Measurements from ENCODE around the gene PDE11A.

PDE11A gene

GRCh38 chr2:177649568-177650518 lies 422.7 kb downstream of the PDE11A start:
- no peak overlapping the region for H3K4me3 ChIP-seq (ENCODE audit: insufficient read depth, low read length, poor library complexity, severe bottlenecking)
- no peaks in the 10 kb centered on the region for H4K20me1 ChIP-seq (ENCODE audit: low read depth, low read length)
- no peaks in the 10 kb centered on the region for H3K9me3 ChIP-seq (ENCODE audit: insufficient read depth, low read length)
- H3K9me2 ChIP-seq (replicated peaks; ENCODE audit: insufficient read depth, low read length), result no peaks in the 10 kb centered on the region
- no peaks in the 10 kb centered on the region for H3K27me3 ChIP-seq (ENCODE audit: low read length)
- H3F3A ChIP-seq (ENCODE audit: insufficient read depth), result no peaks in the 10 kb centered on the region
- H3K36me3 ChIP-seq (ENCODE audit: low read length), result no peaks in the 10 kb centered on the region
- H3K4me2 ChIP-seq (ENCODE audit: low read depth, low read length, poor library complexity, severe bottlenecking), result no peak overlapping the region
- H3K27ac ChIP-seq (ENCODE audit: low read depth, low read length), result no peak overlapping the region
- H3K79me2 ChIP-seq (ENCODE audit: insufficient read depth, low read length), result no peaks in the 10 kb centered on the region
- H3K9ac ChIP-seq (ENCODE audit: low read length), result no peak overlapping the region
- no peak overlapping the region for H2AFZ ChIP-seq (ENCODE audit: low read depth, low read length, severe bottlenecking)
- TF ChIP-seq, protein P1, sequence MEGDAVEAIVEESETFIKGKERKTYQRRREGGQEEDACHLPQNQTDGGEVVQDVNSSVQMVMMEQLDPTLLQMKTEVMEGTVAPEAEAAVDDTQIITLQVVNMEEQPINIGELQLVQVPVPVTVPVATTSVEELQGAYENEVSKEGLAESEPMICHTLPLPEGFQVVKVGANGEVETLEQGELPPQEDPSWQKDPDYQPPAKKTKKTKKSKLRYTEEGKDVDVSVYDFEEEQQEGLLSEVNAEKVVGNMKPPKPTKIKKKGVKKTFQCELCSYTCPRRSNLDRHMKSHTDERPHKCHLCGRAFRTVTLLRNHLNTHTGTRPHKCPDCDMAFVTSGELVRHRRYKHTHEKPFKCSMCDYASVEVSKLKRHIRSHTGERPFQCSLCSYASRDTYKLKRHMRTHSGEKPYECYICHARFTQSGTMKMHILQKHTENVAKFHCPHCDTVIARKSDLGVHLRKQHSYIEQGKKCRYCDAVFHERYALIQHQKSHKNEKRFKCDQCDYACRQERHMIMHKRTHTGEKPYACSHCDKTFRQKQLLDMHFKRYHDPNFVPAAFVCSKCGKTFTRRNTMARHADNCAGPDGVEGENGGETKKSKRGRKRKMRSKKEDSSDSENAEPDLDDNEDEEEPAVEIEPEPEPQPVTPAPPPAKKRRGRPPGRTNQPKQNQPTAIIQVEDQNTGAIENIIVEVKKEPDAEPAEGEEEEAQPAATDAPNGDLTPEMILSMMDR (IDR thresholded peaks at IDR 0.05; ENCODE audit: insufficient read depth, low read length, poor library complexity, severe bottlenecking), result no peak
- no peak for TF ChIP-seq EZH2phosphoT487 (conservative IDR thresholded peaks at IDR 0.05; ENCODE audit: low read length)

- Histone ChIP-seq H3F3A (ENCODE audit: insufficient read depth) (no peaks in the 10 kb centered on the region), H3K79me2 (ENCODE audit: insufficient read depth, low read length) (no peaks in the 10 kb centered on the region), H3K4me3 (ENCODE audit: insufficient read depth, low read length, poor library complexity, severe bottlenecking) (no peak overlapping the region), H3K36me3 (ENCODE audit: low read length) (no peaks in the 10 kb centered on the region), H2AFZ (ENCODE audit: low read depth, low read length, severe bottlenecking) (no peak overlapping the region), H4K20me1 (ENCODE audit: low read depth, low read length) (no peaks in the 10 kb centered on the region), H3K9ac (ENCODE audit: low read length) (no peak overlapping the region), H3K27me3 (ENCODE audit: low read length) (no peaks in the 10 kb centered on the region), H3K27ac (ENCODE audit: low read depth, low read length) (no peak overlapping the region), H3K9me3 (ENCODE audit: insufficient read depth, low read length) (no peaks in the 10 kb centered on the region), H3K9me2 (replicated peaks; ENCODE audit: insufficient read depth, low read length) (no peaks in the 10 kb centered on the region), H3K4me2 (ENCODE audit: low read depth, low read length, poor library complexity, severe bottlenecking) (no peak overlapping the region)
- no peak for TF ChIP-seq EZH2phosphoT487 (conservative IDR thresholded peaks at IDR 0.05; ENCODE audit: low read length)
- TF ChIP-seq, protein P1 (IDR thresholded peaks at IDR 0.05; ENCODE audit: insufficient read depth, low read length, poor library complexity, severe bottlenecking), result no peak
Observed at GRCh38 chr2:177646791-177647190, 425.8 kb downstream of the PDE11A start.

DNA sequence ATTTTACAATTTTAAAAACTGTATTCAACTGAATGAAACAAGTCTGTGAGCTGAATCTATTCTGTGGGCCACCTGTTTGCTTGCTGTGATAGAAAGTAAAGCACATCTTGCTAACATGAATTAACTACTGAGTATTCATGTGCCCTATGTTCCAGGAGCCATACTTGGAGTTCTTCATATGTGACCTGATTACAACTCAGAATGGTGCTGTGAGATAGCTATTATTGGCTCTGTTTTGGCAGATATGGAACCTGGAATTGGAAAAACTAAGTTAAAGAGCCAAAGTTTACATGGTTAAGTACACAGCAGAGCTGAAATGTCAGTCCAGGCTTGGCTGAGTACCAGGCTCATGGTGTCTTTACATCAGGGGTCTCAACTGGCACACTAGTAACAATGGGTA lies 426.3 kb downstream of the PDE11A start:
- no peak overlapping the region for H3K4me2 ChIP-seq (ENCODE audit: low read depth, low read length, poor library complexity, severe bottlenecking)
- no peaks in the 10 kb centered on the region for H3K9me3 ChIP-seq (ENCODE audit: insufficient read depth, low read length)
- H2AFZ ChIP-seq (ENCODE audit: low read depth, low read length, severe bottlenecking), result no peak overlapping the region
- no peaks in the 10 kb centered on the region for H4K20me1 ChIP-seq (ENCODE audit: low read depth, low read length)
- no peak for TF ChIP-seq EZH2phosphoT487 (conservative IDR thresholded peaks at IDR 0.05; ENCODE audit: low read length)
- TF ChIP-seq, protein P1 (IDR thresholded peaks at IDR 0.05; ENCODE audit: insufficient read depth, low read length, poor library complexity, severe bottlenecking), result no peak
- no peak overlapping the region for H3K4me3 ChIP-seq (ENCODE audit: insufficient read depth, low read length, poor library complexity, severe bottlenecking)
- H3K27me3 ChIP-seq (ENCODE audit: low read length), result no peaks in the 10 kb centered on the region
- no peak overlapping the region for H3K27ac ChIP-seq (ENCODE audit: low read depth, low read length)
- no peaks in the 10 kb centered on the region for H3K79me2 ChIP-seq (ENCODE audit: insufficient read depth, low read length)
- H3K36me3 ChIP-seq (ENCODE audit: low read length), result no peaks in the 10 kb centered on the region
- no peak overlapping the region for H3K9ac ChIP-seq (ENCODE audit: low read length)
- H3K9me2 ChIP-seq (replicated peaks; ENCODE audit: insufficient read depth, low read length), result no peaks in the 10 kb centered on the region
- H3F3A ChIP-seq (ENCODE audit: insufficient read depth), result no peaks in the 10 kb centered on the region

Measured in SU-DHL-6 (cell line).